Measurements from ENCODE around the gene TNC.

Gene TNC

GRCh38 chr9:115071176-115071575 lies 46.8 kb downstream of the TNC start:
- no peaks in the 10 kb centered on the region for H3K36me3 ChIP-seq (replicated peaks)
- no peak overlapping the region for H3K4me3 ChIP-seq
- no peaks in the 10 kb centered on the region for H3K9me3 ChIP-seq
- DNase-seq (ENCODE audit: low spot score in 2 of 2), result no peak
- in situ Hi-C loops (cut with MboI; ENCODE audit: low sequenced_read_pairs), result no loop called here
- H3K27me3 ChIP-seq (ENCODE audit: low read depth), result no peaks in the 10 kb centered on the region; the same call in 1 of the 2 replicates
- H3K4me1 ChIP-seq, result no peaks in the 10 kb centered on the region

GRCh38 chr9:115069771-115070170 lies 48.2 kb downstream of the TNC start:
- H3K9me3 ChIP-seq, result no peaks in the 10 kb centered on the region
- in situ Hi-C loops (cut with MboI; ENCODE audit: low sequenced_read_pairs), result no loop called here

GRCh38 chr9:115069302-115069701 lies 48.7 kb downstream of the TNC start:
- H3K4me1 ChIP-seq, result no peaks in the 10 kb centered on the region
- in situ Hi-C loops (cut with MboI; ENCODE audit: low sequenced_read_pairs), result no loop called here
- H3K9me3 ChIP-seq, result no peaks in the 10 kb centered on the region
- H3K27me3 ChIP-seq (ENCODE audit: low read depth), result no peaks in the 10 kb centered on the region; the same call in 1 of the 2 replicates
- H3K36me3 ChIP-seq (replicated peaks), result no peaks in the 10 kb centered on the region
- H3K4me3 ChIP-seq, result no peak overlapping the region
- DNase-seq (ENCODE audit: low spot score in 2 of 2), result no peak

More at GRCh38 chr9:115069771-115070170, 48.2 kb downstream of the TNC start:
- Histone ChIP-seq H3K4me1 (no peaks in the 10 kb centered on the region), H3K36me3 (replicated peaks) (no peaks in the 10 kb centered on the region), H3K27me3 (ENCODE audit: low read depth) (no peaks in the 10 kb centered on the region; the same call in 1 of the 2 replicates), H3K4me3 (no peak overlapping the region)
- DNase-seq (ENCODE audit: low spot score in 2 of 2), result no peak

GRCh38 chr9:115068031-115068430 lies 49.9 kb downstream of the TNC start:
- no peaks in the 10 kb centered on the region for H3K36me3 ChIP-seq (replicated peaks)
- no peaks in the 10 kb centered on the region; the same call in 1 of the 2 replicates for H3K27me3 ChIP-seq (ENCODE audit: low read depth)
- H3K9me3 ChIP-seq, result no peaks in the 10 kb centered on the region
- in situ Hi-C loops (cut with MboI; ENCODE audit: low sequenced_read_pairs), result no loop called here
- H3K4me3 ChIP-seq, result no peak overlapping the region
- DNase-seq (ENCODE audit: low spot score in 2 of 2), result no peak
- H3K4me1 ChIP-seq, result no peaks in the 10 kb centered on the region

GRCh38 chr9:115063058-115063845 lies 54.7 kb downstream of the TNC start:
- no peak for DNase-seq (ENCODE audit: low spot score in 2 of 2)
- Histone ChIP-seq H3K4me3 (no peak overlapping the region), H3K4me1 (no peaks in the 10 kb centered on the region), H3K36me3 (replicated peaks) (no peaks in the 10 kb centered on the region), H3K27me3 (ENCODE audit: low read depth) (no peaks in the 10 kb centered on the region; the same call in 1 of the 2 replicates), H3K9me3 (no peaks in the 10 kb centered on the region)
- in situ Hi-C loops (cut with MboI; ENCODE audit: low sequenced_read_pairs), result no loop called here

- in situ Hi-C loops (cut with MboI; ENCODE audit: low sequenced_read_pairs), result no loop called here
- Histone ChIP-seq H3K9me3 (no peaks in the 10 kb centered on the region), H3K27me3 (ENCODE audit: low read depth) (no peaks in the 10 kb centered on the region), H3K4me1 (no peaks in the 10 kb centered on the region), H3K36me3 (replicated peaks) (no peaks in the 10 kb centered on the region), H3K4me3 (no peak overlapping the region)
- DNase-seq (ENCODE audit: low spot score in 2 of 2), result no peak
Measured at GRCh38 chr9:115058684-115059315, 59.2 kb downstream of the TNC start.

- Histone ChIP-seq H3K27me3 (ENCODE audit: low read depth) (no peaks in the 10 kb centered on the region), H3K9me3 (no peaks in the 10 kb centered on the region), H3K4me1 (no peaks in the 10 kb centered on the region), H3K36me3 (replicated peaks) (no peaks in the 10 kb centered on the region), H3K4me3 (no peak overlapping the region)
- DNase-seq (ENCODE audit: low spot score in 2 of 2), result no peak
- in situ Hi-C loops (cut with MboI; ENCODE audit: low sequenced_read_pairs), result no loop called here
Measured at GRCh38 chr9:115058175-115058574, 59.8 kb downstream of the TNC start.

GRCh38 chr9:115057559-115057958 lies 60.4 kb downstream of the TNC start:
- H3K9me3 ChIP-seq, result no peaks in the 10 kb centered on the region
- no peaks in the 10 kb centered on the region for H3K4me1 ChIP-seq
- no peak overlapping the region for H3K4me3 ChIP-seq
- H3K36me3 ChIP-seq (replicated peaks), result no peaks in the 10 kb centered on the region
- in situ Hi-C loops (cut with MboI; ENCODE audit: low sequenced_read_pairs), result no loop called here
- no peaks in the 10 kb centered on the region for H3K27me3 ChIP-seq (ENCODE audit: low read depth)
- no peak for DNase-seq (ENCODE audit: low spot score in 2 of 2)

GRCh38 chr9:115050002-115050490 lies 67.9 kb downstream of the TNC start:
- no peak overlapping the region for H3K4me3 ChIP-seq
- no peak for DNase-seq (ENCODE audit: low spot score in 2 of 2)
- no peaks in the 10 kb centered on the region for H3K4me1 ChIP-seq
- in situ Hi-C loops (cut with MboI; ENCODE audit: low sequenced_read_pairs), result no loop called here
- no peaks in the 10 kb centered on the region for H3K36me3 ChIP-seq (replicated peaks)
- H3K27me3 ChIP-seq (ENCODE audit: low read depth), result no peaks in the 10 kb centered on the region
- H3K9me3 ChIP-seq, result no peaks in the 10 kb centered on the region

- in situ Hi-C loops (cut with MboI; ENCODE audit: low sequenced_read_pairs), result no loop called here
Measured at GRCh38 chr9:115046824-115047223, 71.1 kb downstream of the TNC start.

GRCh38 chr9:115046199-115046598 lies 71.8 kb downstream of the TNC start:
- no peak for DNase-seq (ENCODE audit: low spot score in 2 of 2)
- Histone ChIP-seq H3K27me3 (ENCODE audit: low read depth) (no peaks in the 10 kb centered on the region), H3K4me1 (no peaks in the 10 kb centered on the region), H3K36me3 (replicated peaks) (no peaks in the 10 kb centered on the region), H3K4me3 (no peak overlapping the region), H3K9me3 (no peaks in the 10 kb centered on the region)
- in situ Hi-C loops (cut with MboI; ENCODE audit: low sequenced_read_pairs), result no loop called here

More at GRCh38 chr9:115046824-115047223, 71.1 kb downstream of the TNC start:
- no peaks in the 10 kb centered on the region for H3K36me3 ChIP-seq (replicated peaks)
- no peak for DNase-seq (ENCODE audit: low spot score in 2 of 2)
- H3K4me1 ChIP-seq, result no peaks in the 10 kb centered on the region
- H3K4me3 ChIP-seq, result no peak overlapping the region
- no peaks in the 10 kb centered on the region for H3K9me3 ChIP-seq
- no peaks in the 10 kb centered on the region for H3K27me3 ChIP-seq (ENCODE audit: low read depth)

- in situ Hi-C loops (cut with MboI; ENCODE audit: low sequenced_read_pairs), result no loop called here
- Histone ChIP-seq H3K4me1 (no peaks in the 10 kb centered on the region), H3K36me3 (replicated peaks) (no peaks in the 10 kb centered on the region), H3K9me3 (no peaks in the 10 kb centered on the region), H3K4me3 (no peak overlapping the region), H3K27me3 (ENCODE audit: low read depth) (no peaks in the 10 kb centered on the region)
- no peak for DNase-seq (ENCODE audit: low spot score in 2 of 2)
Measured at GRCh38 chr9:115043632-115044031, 74.3 kb downstream of the TNC start.

GRCh38 chr9:115042781-115043509 lies 75.0 kb downstream of the TNC start:
- H3K4me3 ChIP-seq, result no peak overlapping the region
- no peaks in the 10 kb centered on the region for H3K36me3 ChIP-seq (replicated peaks)
- H3K27me3 ChIP-seq (ENCODE audit: low read depth), result no peaks in the 10 kb centered on the region
- no peak for DNase-seq (ENCODE audit: low spot score in 2 of 2)
- no peaks in the 10 kb centered on the region for H3K4me1 ChIP-seq
- no peaks in the 10 kb centered on the region for H3K9me3 ChIP-seq
- in situ Hi-C loops (cut with MboI; ENCODE audit: low sequenced_read_pairs), result no loop called here
